Kidney glomerular epithelial cell (primary cell): ENCODE measurements around the gene OR4D2.

ENCODE experiments used
- DNase-seq: peaks from one replicate; lab custom pipeline; 2025; lab: John Stamatoyannopoulos, UW

Gene OR4D2

GRCh38 chr17:58174871-58175270 is 8.1 kb downstream of the OR4D2 start:
- DNase-seq = no peak

GRCh38 chr17:58176200-58176599 is 9.4 kb downstream of the OR4D2 start:
- DNase-seq = no peak

- DNase-seq = no peak
These were observed 15.0 kb downstream of the OR4D2 start for GRCh38 chr17:58181796-58182195.

GRCh38 chr17:58183514-58183913 is 16.7 kb downstream of the OR4D2 start:
- DNase-seq = no peak

GRCh38 chr17:58184308-58184985 is 17.7 kb downstream of the OR4D2 start:
- no peak for DNase-seq

- DNase-seq = no peak
These were observed 18.4 kb downstream of the OR4D2 start for GRCh38 chr17:58184986-58185761.

- DNase-seq = no peak
These were observed 19.8 kb downstream of the OR4D2 start for GRCh38 chr17:58186591-58186990.

- DNase-seq = no peak
These were observed 20.3 kb downstream of the OR4D2 start for GRCh38 chr17:58187063-58187462.

- no peak for DNase-seq
These were observed 20.9 kb downstream of the OR4D2 start for GRCh38 chr17:58187675-58188074.

- no peak for DNase-seq
These were observed 22.8 kb downstream of the OR4D2 start for GRCh38 chr17:58189436-58190146.

- DNase-seq = no peak
These were observed 24.6 kb downstream of the OR4D2 start for GRCh38 chr17:58191241-58191896.

- no peak for DNase-seq
These were observed 25.8 kb downstream of the OR4D2 start, which contains the start of gene EPX for GRCh38 chr17:58192612-58193011. Gene EPX, plus strand, starts transcription at chr17:58192726. Its CDS starts 121 bp downstream, at chr17:58192847.

GRCh38 chr17:58193641-58194255 is 27.0 kb downstream of the OR4D2 start:
- DNase-seq = no peak

- DNase-seq = no peak
These were observed 28.8 kb downstream of the OR4D2 start for GRCh38 chr17:58195518-58196123.

GRCh38 chr17:58196610-58197009 is 29.8 kb downstream of the OR4D2 start:
- DNase-seq = no peak

GRCh38 chr17:58200024-58200633 is 33.3 kb downstream of the OR4D2 start:
- peak; percentile 30 for DNase-seq

GRCh38 chr17:58202859-58203258 is 36.1 kb downstream of the OR4D2 start:
- DNase-seq = no peak

- no peak for DNase-seq
These were observed 38.0 kb downstream of the OR4D2 start for GRCh38 chr17:58204796-58205195.

- DNase-seq = no peak
These were observed 39.2 kb downstream of the OR4D2 start for GRCh38 chr17:58205936-58206335.

GRCh38 chr17:58207451-58207850 is 40.7 kb downstream of the OR4D2 start:
- DNase-seq = no peak

GRCh38 chr17:58208344-58208743 is 41.6 kb downstream of the OR4D2 start:
- no peak for DNase-seq
